ENCODE results near the gene ZNRF1.

ZNRF1 gene

GRCh38 chr16:75102595-75102994 is 103.8 kb downstream of the ZNRF1 start:
- ATAC-seq = no peak
- TF ChIP-seq CREB5 (CRISPR knock-in tag; IDR thresholded peaks at IDR 0.05; ENCODE audit: low read depth) (no peak), TSHZ2 (CRISPR knock-in tag; IDR thresholded peaks at IDR 0.05) (no peak), TCF4 (CRISPR knock-in tag; IDR thresholded peaks at IDR 0.05; ENCODE audit: borderline replicate concordance) (no peak)

- ATAC-seq = no peak
- TF ChIP-seq GLIS3 (CRISPR knock-in tag; IDR thresholded peaks at IDR 0.05) = no peak
- TF ChIP-seq ZNF565 (CRISPR knock-in tag; conservative IDR thresholded peaks at IDR 0.05; ENCODE audit: low read depth) = no peak
- TF ChIP-seq TCF4 (CRISPR knock-in tag; IDR thresholded peaks at IDR 0.05; ENCODE audit: borderline replicate concordance) = no peak
- no peak for TF ChIP-seq SNAI2 (CRISPR knock-in tag; IDR thresholded peaks at IDR 0.05)
- no peak for TF ChIP-seq CREB5 (CRISPR knock-in tag; IDR thresholded peaks at IDR 0.05; ENCODE audit: low read depth)
- TF ChIP-seq ZNF70 (CRISPR knock-in tag; IDR thresholded peaks at IDR 0.05) = no peak
- no peak for TF ChIP-seq ZFP3 (CRISPR knock-in tag; IDR thresholded peaks at IDR 0.05)
- no peak for TF ChIP-seq ZFP30 (CRISPR knock-in tag; IDR thresholded peaks at IDR 0.05)
- TF ChIP-seq PPARA (CRISPR knock-in tag; IDR thresholded peaks at IDR 0.05; ENCODE audit: borderline replicate concordance) = no peak
- no peak for TF ChIP-seq ZC3H10 (CRISPR knock-in tag; IDR thresholded peaks at IDR 0.05)
- TF ChIP-seq BACH2 (CRISPR knock-in tag; IDR thresholded peaks at IDR 0.05; ENCODE audit: borderline replicate concordance) = no peak
- TF ChIP-seq ZNF8 (CRISPR knock-in tag; IDR thresholded peaks at IDR 0.05) = no peak
- no peak for TF ChIP-seq ARNTL (CRISPR knock-in tag; IDR thresholded peaks at IDR 0.05; ENCODE audit: borderline replicate concordance, low read depth)
- no peak for TF ChIP-seq ISL1 (CRISPR knock-in tag; IDR thresholded peaks at IDR 0.05)
- no peak for TF ChIP-seq POU6F1 (CRISPR knock-in tag; IDR thresholded peaks at IDR 0.05; ENCODE audit: borderline replicate concordance, low read depth)
Observed at GRCh38 chr16:75103994-75104393, 105.2 kb downstream of the ZNRF1 start.

- TF ChIP-seq ISL1 (CRISPR knock-in tag; IDR thresholded peaks at IDR 0.05) (no peak), ESRRG (CRISPR knock-in tag; IDR thresholded peaks at IDR 0.05) (no peak), BACH2 (CRISPR knock-in tag; IDR thresholded peaks at IDR 0.05; ENCODE audit: borderline replicate concordance) (no peak), OSR1 (CRISPR knock-in tag; IDR thresholded peaks at IDR 0.05) (no peak), GLIS3 (CRISPR knock-in tag; IDR thresholded peaks at IDR 0.05) (no peak), ZC3H10 (CRISPR knock-in tag; IDR thresholded peaks at IDR 0.05) (no peak), ZNF8 (CRISPR knock-in tag; IDR thresholded peaks at IDR 0.05) (no peak), POU6F1 (CRISPR knock-in tag; IDR thresholded peaks at IDR 0.05; ENCODE audit: borderline replicate concordance, low read depth) (no peak), TOX (CRISPR knock-in tag; IDR thresholded peaks at IDR 0.05; ENCODE audit: borderline replicate concordance) (no peak), ZNF565 (CRISPR knock-in tag; conservative IDR thresholded peaks at IDR 0.05; ENCODE audit: low read depth) (no peak), ZNF70 (CRISPR knock-in tag; IDR thresholded peaks at IDR 0.05) (no peak), ZFP3 (CRISPR knock-in tag; IDR thresholded peaks at IDR 0.05) (no peak), ARNTL (CRISPR knock-in tag; IDR thresholded peaks at IDR 0.05; ENCODE audit: borderline replicate concordance, low read depth) (no peak)
- no peak for ATAC-seq
Observed at GRCh38 chr16:75104836-75105235, 106.0 kb downstream of the ZNRF1 start.

Data from SK-N-SH treated with all-trans-retinoic acid at 6 μM for 48 hours (cell line).